CD14-positive monocyte (primary cell): ENCODE measurements around the gene THSD4. TPM values are rescaled to one million over a fixed set of nuclear protein-coding genes. Genes with fewer than 3 reads are reported as not detected.

Source experiments
- DNase-seq, 3 donors: peaks; one replicate each; pipeline ENCODE4 v3.0.0-alpha.2; 2011 to 2022
- H2AFZ ChIP-seq: 2 replicates; pipeline ENCODE4 v1.6.0; 2012; ENCODE audit warnings: mild to moderate bottlenecking, low read depth, low read length, inconsistent platforms; ENCODE audit not compliant: insufficient read depth, poor library complexity, severe bottlenecking
- H3K27ac ChIP-seq, 2 donors: 1 replicate in 1 of 2; 2 replicates in 1 of 2; pipeline ENCODE4 v1.5.1; 2012 to 2013; ENCODE audit warnings: low read length in 2 of 2, control low read depth in 1 of 2, inconsistent platforms in 1 of 2, low read depth in 1 of 2, mild to moderate bottlenecking in 1 of 2
- H3K27me3 ChIP-seq, 2 donors: one replicate each; pipeline versions ENCODE4 v1.6.0 to v1.6.1; 2011 to 2013; ENCODE audit warnings: low read length in 2 of 2; ENCODE audit not compliant: control insufficient read depth in 2 of 2, insufficient read depth in 2 of 2
- H3K36me3 ChIP-seq, 2 donors: replicated peaks in 1 of 2; 1 replicate in 1 of 2; 2 replicates in 1 of 2; pipeline versions ENCODE4 v1.5.1 to v1.6.1; 2012 to 2013; ENCODE audit warnings: low read length in 2 of 2, control low read depth in 1 of 2, inconsistent platforms in 1 of 2, mild to moderate bottlenecking in 1 of 2; ENCODE audit not compliant: insufficient read depth in 2 of 2, control insufficient read depth in 1 of 2
- H3K4me1 ChIP-seq, 2 donors: 1 replicate in 1 of 2; 2 replicates in 1 of 2; pipeline versions ENCODE4 v1.5.1 to v1.6.1; 2012 to 2013; ENCODE audit warnings: low read length in 2 of 2, control low read depth in 1 of 2, inconsistent platforms in 1 of 2, mild to moderate bottlenecking in 1 of 2, moderate library complexity in 1 of 2; ENCODE audit not compliant: insufficient read depth in 2 of 2, control insufficient read depth in 1 of 2
- H3K4me2 ChIP-seq: replicated peaks from 2 replicates; pipeline ENCODE3; 2012; ENCODE audit warnings: low read length, moderate library complexity, mild to moderate bottlenecking; ENCODE audit not compliant: poor library complexity, severe bottlenecking; ENCODE audit errors: extremely low read depth
- H3K4me3 ChIP-seq, 3 experiments: fragments of 200-600 bp in 1 of 3; sonication (generic) in 1 of 3; replicated peaks in 1 of 3; 1 replicate in 2 of 3; 2 replicates in 1 of 3; pipeline ENCODE4 v1.5.1; 2011 to 2013; ENCODE audit warnings: low read length in 3 of 3, mild to moderate bottlenecking in 3 of 3, control low read depth in 2 of 3, low read depth in 2 of 3, inconsistent platforms in 1 of 3, moderate library complexity in 1 of 3
- H3K79me2 ChIP-seq: 2 replicates; pipeline ENCODE4 v1.6.0; 2012; ENCODE audit warnings: mild to moderate bottlenecking, control low read depth, inconsistent platforms, low read length, moderate library complexity; ENCODE audit not compliant: insufficient read depth
- H3K9ac ChIP-seq: 2 replicates; pipeline ENCODE4 v1.6.0; 2017; ENCODE audit warnings: low read length, mild to moderate bottlenecking; ENCODE audit not compliant: insufficient read depth, poor library complexity, severe bottlenecking
- H3K9me3 ChIP-seq, 2 donors: replicated peaks in 1 of 2; 1 replicate in 1 of 2; 2 replicates in 1 of 2; pipeline versions ENCODE4 v1.5.1 to v1.6.1; 2012 to 2013; ENCODE audit warnings: low read length in 2 of 2, control low read depth in 1 of 2; ENCODE audit not compliant: control insufficient read depth in 1 of 2, insufficient read depth in 1 of 2
- H4K20me1 ChIP-seq: 2 replicates; pipeline ENCODE4 v1.6.0; 2012; ENCODE audit warnings: mild to moderate bottlenecking, low read length, control low read depth, moderate library complexity; ENCODE audit not compliant: insufficient read depth
- H3K27ac Mint-ChIP-seq, 7 donors: one replicate each; pipeline ENCODE4 v1.8.0; 2020; ENCODE audit warnings: mild to moderate bottlenecking in 7 of 7, mixed read lengths in 7 of 7, moderate library complexity in 6 of 7, inconsistent platforms in 2 of 7
- H3K27me3 Mint-ChIP-seq, 3 donors: one replicate each; pipeline ENCODE4 v1.8.0; 2021 to 2022; ENCODE audit warnings: low read depth in 3 of 3, mild to moderate bottlenecking in 3 of 3, mixed read lengths in 3 of 3, moderate library complexity in 3 of 3, inconsistent platforms in 1 of 3
- H3K36me3 Mint-ChIP-seq, 2 donors: one replicate each; pipeline ENCODE4 v1.8.0; 2020; ENCODE audit warnings: mixed read lengths in 2 of 2, inconsistent platforms in 1 of 2, mild to moderate bottlenecking in 1 of 2
- H3K4me1 Mint-ChIP-seq: one replicate; pipeline ENCODE4 v1.8.0; 2020; ENCODE audit warnings: mild to moderate bottlenecking, mixed read lengths
- H3K4me3 Mint-ChIP-seq, 2 donors: one replicate each; pipeline ENCODE4 v1.8.0; 2020; ENCODE audit warnings: mild to moderate bottlenecking in 2 of 2, mixed read lengths in 2 of 2, moderate library complexity in 1 of 2
- H3K9me3 Mint-ChIP-seq, 7 donors: one replicate each; pipeline ENCODE4 v1.8.0; 2020 to 2022; ENCODE audit warnings: mixed read lengths in 7 of 7, mild to moderate bottlenecking in 6 of 7, moderate library complexity in 6 of 7, inconsistent platforms in 2 of 7
- WGBS: methylation state at CpG from one replicate; pipeline ENCODE4 v1.1.5; 2013; ENCODE audit warnings: missing lambda C conversion rate; ENCODE audit not compliant: insufficient coverage; 5-methylcytosine and 5-hydroxymethylcytosine counted together
- intact Hi-C, 2 donors: fragments of 100-400 bp; cut with micrococcal nuclease; formaldehyde crosslinking; loops; one replicate each; pipeline versions ENCODE4 v1.15.0 to v1.15.1; 2023
- polyA plus RNA-seq, 3 donors: library from polyadenylated mRNA; depleted of rRNA in 1 of 3; unstranded in 2 of 3; stranded (reverse) in 1 of 3; fragments of 300-500 nt in 2 of 3; fragments of >200 nt in 1 of 3; fragmentation: Illumina TruSeq in 2 of 3; gene quantifications; 1 replicate in 2 of 3; 2 replicates in 1 of 3; pipeline ENCODE4 v1.2.3, GENCODE V29; 2012 to 2021
- TF ChIP-seq, protein P1 (sequence below): fragments of 200-600 bp; IDR thresholded peaks from one replicate; pipeline ENCODE4 v1.8.0; 2022; ENCODE audit warnings: antibody characterized with exemption, mild to moderate bottlenecking

The THSD4 gene
- polyA plus RNA-seq, 3 donors = not detected

DNA sequence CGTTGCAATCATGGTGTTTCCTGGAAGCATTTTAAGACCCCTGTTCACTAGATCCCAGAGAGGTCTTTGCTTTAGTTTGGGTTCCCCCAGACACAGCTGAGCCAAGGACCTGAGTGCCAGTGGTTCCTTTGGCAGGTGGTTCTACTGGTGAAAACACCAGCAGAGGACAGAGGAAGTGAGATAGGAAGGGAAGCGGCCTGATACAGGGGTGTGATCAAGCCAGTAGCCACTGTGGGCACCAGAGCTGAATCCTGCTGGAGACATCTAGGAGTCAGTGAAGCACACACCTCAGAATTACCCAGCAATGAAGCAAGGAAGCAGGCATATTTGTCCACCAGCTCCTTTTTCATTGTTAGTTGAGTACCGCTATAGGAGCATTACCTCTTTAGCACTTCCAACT lies 451.9 kb downstream of the THSD4 start:
- H3K79me2 ChIP-seq = no peaks in the 10 kb centered on the region
- H3K27ac ChIP-seq = no peak overlapping the region
- H3K4me1 ChIP-seq = no peaks in the 10 kb centered on the region
- H3K9me3 Mint-ChIP-seq = peaks cover 0 to 3% (median 0%) of the 10 kb centered on the region in 7 donors
- TF ChIP-seq, protein P1, sequence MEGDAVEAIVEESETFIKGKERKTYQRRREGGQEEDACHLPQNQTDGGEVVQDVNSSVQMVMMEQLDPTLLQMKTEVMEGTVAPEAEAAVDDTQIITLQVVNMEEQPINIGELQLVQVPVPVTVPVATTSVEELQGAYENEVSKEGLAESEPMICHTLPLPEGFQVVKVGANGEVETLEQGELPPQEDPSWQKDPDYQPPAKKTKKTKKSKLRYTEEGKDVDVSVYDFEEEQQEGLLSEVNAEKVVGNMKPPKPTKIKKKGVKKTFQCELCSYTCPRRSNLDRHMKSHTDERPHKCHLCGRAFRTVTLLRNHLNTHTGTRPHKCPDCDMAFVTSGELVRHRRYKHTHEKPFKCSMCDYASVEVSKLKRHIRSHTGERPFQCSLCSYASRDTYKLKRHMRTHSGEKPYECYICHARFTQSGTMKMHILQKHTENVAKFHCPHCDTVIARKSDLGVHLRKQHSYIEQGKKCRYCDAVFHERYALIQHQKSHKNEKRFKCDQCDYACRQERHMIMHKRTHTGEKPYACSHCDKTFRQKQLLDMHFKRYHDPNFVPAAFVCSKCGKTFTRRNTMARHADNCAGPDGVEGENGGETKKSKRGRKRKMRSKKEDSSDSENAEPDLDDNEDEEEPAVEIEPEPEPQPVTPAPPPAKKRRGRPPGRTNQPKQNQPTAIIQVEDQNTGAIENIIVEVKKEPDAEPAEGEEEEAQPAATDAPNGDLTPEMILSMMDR = no peak
- intact Hi-C loops = no loop called here
- no peaks in the 10 kb centered on the region for H3K36me3 ChIP-seq
- WGBS = 80% methylated on average over 2 of the region's 3 CpGs
- H3K27me3 Mint-ChIP-seq = peaks cover 0 to 12% (median 2%) of the 10 kb centered on the region in 3 donors
- H3K9ac ChIP-seq = no peak overlapping the region
- H3K4me1 Mint-ChIP-seq = no peaks in the 10 kb centered on the region
- no peak overlapping the region for H3K4me3 ChIP-seq
- no peaks in the 10 kb centered on the region for H4K20me1 ChIP-seq
- H3K4me2 ChIP-seq = no peak overlapping the region
- H2AFZ ChIP-seq = no peak overlapping the region
- H3K27me3 ChIP-seq = no peaks in the 10 kb centered on the region
- H3K27ac Mint-ChIP-seq = no peak overlapping the region
- no peak for DNase-seq
- H3K4me3 Mint-ChIP-seq = no peak overlapping the region
- H3K9me3 ChIP-seq = no peaks in the 10 kb centered on the region
- H3K36me3 Mint-ChIP-seq = no peaks in the 10 kb centered on the region

DNA sequence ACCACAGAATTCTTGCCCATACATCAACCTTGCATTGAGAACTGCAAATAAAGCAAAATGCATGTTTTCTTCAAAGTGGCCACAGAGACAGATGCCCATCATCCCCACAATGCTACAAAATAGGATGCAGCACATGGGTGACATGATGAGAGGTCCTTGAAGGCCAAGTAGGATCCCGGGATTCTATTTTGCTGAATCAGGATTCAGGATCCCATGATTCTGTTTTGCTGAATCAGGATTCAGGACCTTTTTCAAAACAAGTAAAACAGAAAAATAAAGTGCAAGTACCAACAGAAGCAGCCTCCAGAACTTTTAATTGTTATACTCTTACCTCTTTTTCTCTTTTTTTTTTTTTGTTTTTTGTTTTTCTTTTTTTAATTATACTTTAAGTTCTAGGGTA lies 453.0 kb downstream of the THSD4 start:
- WGBS = 100% methylated on average over 1 of the region's 1 CpG
- no peak overlapping the region for H3K27ac Mint-ChIP-seq
- Histone ChIP-seq H3K79me2 (no peaks in the 10 kb centered on the region), H3K4me2 (no peak overlapping the region), H3K36me3 (no peaks in the 10 kb centered on the region), H3K27ac (no peak overlapping the region), H3K27me3 (no peaks in the 10 kb centered on the region), H3K9ac (no peak overlapping the region), H3K9me3 (no peaks in the 10 kb centered on the region), H4K20me1 (no peaks in the 10 kb centered on the region), H2AFZ (no peak overlapping the region), H3K4me3 (no peak overlapping the region), H3K4me1 (no peaks in the 10 kb centered on the region)
- no peaks in the 10 kb centered on the region for H3K4me1 Mint-ChIP-seq
- intact Hi-C loops = no loop called here
- H3K4me3 Mint-ChIP-seq = no peak overlapping the region
- TF ChIP-seq, protein P1 = no peak
- peaks cover 0 to 3% (median 0%) of the 10 kb centered on the region in 7 donors for H3K9me3 Mint-ChIP-seq
- H3K27me3 Mint-ChIP-seq = peaks cover 2 to 14% (median 6%) of the 10 kb centered on the region in 3 donors
- H3K36me3 Mint-ChIP-seq = no peaks in the 10 kb centered on the region
- no peak for DNase-seq
